HepG2 (cell line): ENCODE measurements around the gene CBX5.
"Not testable (repeated sequence)": the region's sequence is repeated elsewhere in the genome, so short reads cannot be mapped to it uniquely, and the experiment has no call there.

Experiments used
- STAT5B ChIP-seq: sonication (generic); formaldehyde crosslinking; IDR thresholded peaks from 2 replicates; pipeline ENCODE4 v1.4.0; 2020; ENCODE audit warnings: missing genetic modification reagents
- TF ChIP-seq, protein P1 (sequence below): sonication (generic); formaldehyde crosslinking; IDR thresholded peaks from 2 replicates; pipeline ENCODE4 v1.4.0; 2020; ENCODE audit warnings: missing genetic modification reagents

DNA sequence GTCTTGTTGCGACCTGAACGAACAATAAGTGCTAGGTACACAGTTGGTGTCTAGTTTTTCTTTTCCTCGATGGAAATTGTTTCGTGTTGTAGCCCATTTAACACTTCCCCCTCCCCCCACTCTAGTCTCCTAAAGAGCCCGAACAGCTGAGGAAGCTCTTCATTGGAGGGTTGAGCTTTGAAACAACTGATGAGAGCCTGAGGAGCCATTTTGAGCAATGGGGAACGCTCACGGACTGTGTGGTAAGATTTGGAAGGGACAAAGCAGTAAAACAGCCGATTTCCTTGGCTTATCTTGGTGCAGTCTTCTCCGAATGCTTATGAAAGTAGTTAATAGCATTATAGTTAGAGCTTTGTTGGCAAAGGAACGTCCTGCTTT is 1.3 kb upstream of the CBX5 start:
- TF ChIP-seq, protein P1, sequence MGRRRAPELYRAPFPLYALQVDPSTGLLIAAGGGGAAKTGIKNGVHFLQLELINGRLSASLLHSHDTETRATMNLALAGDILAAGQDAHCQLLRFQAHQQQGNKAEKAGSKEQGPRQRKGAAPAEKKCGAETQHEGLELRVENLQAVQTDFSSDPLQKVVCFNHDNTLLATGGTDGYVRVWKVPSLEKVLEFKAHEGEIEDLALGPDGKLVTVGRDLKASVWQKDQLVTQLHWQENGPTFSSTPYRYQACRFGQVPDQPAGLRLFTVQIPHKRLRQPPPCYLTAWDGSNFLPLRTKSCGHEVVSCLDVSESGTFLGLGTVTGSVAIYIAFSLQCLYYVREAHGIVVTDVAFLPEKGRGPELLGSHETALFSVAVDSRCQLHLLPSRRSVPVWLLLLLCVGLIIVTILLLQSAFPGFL (CRISPR knock-in tag) = not testable (repeated sequence)
- not testable (repeated sequence) for TF ChIP-seq STAT5B (CRISPR knock-in tag)
